Gastrocnemius medialis (tissue), 4 donors: ENCODE data around the gene IL22.

Source experiments
- CTCF ChIP-seq, 5 experiments: fragments of 450-650 bp in 3 of 5; fragments of 200-600 bp in 2 of 5; sonication (generic) in 2 of 5; IDR thresholded peaks in 4 of 5; conservative IDR thresholded peaks in 1 of 5; 1 replicate in 4 of 5; 2 replicates in 1 of 5; pipeline ENCODE4 v1.5.1; 2016 to 2019; ENCODE audit warnings: antibody characterized with exemption in 5 of 5, mild to moderate bottlenecking in 3 of 5, moderate library complexity in 3 of 5
- POLR2A ChIP-seq, 2 donors: fragments of 450-650 bp; IDR thresholded peaks; one replicate each; pipeline ENCODE4 v1.6.1; 2017; ENCODE audit warnings: antibody characterized with exemption in 2 of 2, mild to moderate bottlenecking in 2 of 2, moderate library complexity in 2 of 2

DNA sequence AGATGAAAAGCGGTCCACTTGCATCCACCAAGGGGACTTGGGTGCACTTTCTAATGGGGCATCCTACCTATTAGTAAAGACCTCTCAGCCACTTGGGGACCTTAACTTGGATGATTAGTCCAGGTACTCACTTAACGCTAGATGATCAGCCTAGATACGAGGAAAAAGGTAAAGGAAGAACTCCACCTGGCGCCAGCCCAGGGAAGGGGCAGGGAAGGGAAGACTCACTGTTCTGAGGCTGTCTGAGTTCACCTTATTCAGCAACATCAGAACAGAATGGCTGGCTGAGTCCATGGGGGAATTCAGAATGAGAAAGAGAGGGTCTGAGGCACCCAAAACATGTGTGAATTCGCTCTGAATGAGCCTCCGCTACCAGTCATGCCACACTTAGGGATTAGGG is 7.1 kb downstream of the IL22 start:
- TF ChIP-seq POLR2A (IDR thresholded peaks at IDR 0.05) (no peak), CTCF (IDR thresholded peaks at IDR 0.05 in 4 of 5, conservative IDR thresholded peaks at IDR 0.05 in 1 of 5) (no peak)
